Raji (cell line): ENCODE data around the gene MYBPC2.

Source experiments
- POLR2A ChIP-seq: IDR thresholded peaks from 2 replicates; pipeline ENCODE4 v1.6.1; 2011; ENCODE audit warnings: low read depth, low read length, control low read depth; ENCODE audit not compliant: insufficient read depth

The MYBPC2 gene

DNA sequence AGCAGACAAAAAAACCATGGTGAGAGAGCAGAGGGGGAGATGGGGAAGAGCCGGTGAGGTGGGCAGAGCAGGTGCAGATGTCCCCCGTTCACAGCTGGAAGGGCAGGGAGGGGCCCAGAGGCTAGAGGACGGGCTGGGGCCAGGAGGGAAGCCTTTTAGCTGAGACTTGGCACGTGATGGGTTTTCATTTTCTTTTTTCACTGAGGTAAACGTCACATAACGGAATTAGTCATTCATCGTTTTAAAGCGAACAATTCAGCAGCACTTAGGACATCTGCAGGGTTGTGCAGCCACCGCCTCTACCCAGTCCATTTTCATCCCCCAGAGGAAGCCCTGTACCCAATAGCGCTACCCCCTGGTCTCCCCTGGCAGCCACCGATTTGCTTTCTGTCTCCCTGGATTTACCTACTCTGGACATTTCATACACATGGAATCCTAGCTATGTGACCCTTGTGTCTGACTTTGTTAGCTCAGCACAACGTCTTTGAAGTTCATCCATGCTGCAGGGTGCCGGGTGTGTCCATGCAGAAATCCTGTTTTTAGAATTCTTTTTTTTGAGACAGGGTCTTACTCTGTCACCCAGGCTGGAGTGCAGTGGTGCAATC lies 27.6 kb downstream of the MYBPC2 start:
- TF ChIP-seq POLR2A = peak; percentile 22; the same call in 1 of the 2 replicates

DNA sequence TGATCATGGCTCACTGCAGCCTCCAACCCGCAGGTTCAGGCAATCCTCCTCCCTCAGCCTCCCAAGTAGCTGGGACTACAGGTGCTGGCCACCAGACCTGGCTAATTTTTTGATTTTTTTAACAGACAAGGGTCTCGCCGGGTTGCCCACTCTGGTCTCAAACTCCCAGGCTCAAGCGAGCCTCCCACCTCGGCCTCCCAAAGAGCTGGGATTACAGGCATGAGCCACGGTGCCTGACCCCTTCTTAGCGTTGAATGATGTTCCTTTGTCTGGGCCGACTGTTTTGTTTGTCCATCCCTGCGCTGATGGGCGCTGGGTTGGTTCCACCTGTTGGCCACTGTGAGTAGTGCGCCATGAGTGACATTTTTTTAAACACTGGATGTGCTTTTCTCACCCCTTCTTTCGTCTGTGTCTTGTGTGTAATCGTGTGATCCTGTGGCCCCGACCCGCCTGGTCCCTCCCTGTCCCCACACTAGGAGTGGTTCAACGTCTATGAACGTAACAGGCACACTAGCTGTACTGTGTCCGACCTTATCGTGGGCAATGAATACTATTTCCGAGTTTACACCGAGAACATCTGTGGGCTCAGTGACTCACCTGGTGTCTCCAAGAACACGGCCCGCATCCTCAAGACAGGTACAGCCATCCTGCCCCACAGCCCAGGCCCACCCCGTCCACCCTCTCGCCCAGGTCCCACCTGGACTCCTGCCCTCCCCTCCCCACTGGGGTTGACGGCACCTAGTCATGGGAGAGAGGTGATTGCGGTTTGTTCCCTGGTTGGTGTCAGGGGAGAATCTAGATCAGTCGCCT lies 28.6 kb downstream of the MYBPC2 start:
- TF ChIP-seq POLR2A = peak; percentile 42

GRCh38 chr19:50462970-50463369 lies 30.3 kb downstream of the MYBPC2 start:
- no peak for TF ChIP-seq POLR2A

DNA sequence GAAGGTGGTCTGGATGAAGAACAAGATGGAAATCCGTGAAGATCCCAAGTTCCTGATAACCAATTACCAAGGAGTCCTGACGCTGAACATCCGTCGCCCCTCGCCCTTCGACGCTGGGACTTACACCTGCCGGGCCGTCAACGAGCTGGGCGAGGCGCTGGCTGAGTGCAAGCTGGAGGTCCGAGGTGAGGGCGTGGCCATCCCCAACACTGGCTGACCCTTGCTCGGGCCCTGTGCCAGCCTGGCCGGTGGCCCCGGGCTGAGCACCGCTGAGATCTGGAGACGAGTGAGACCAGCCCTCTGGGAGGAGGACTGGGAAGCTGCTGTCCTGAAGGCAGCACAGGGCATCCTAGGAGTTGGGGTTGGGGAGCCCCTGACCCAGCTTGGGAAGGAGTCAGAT lies 31.7 kb downstream of the MYBPC2 start:
- no peak for TF ChIP-seq POLR2A

DNA sequence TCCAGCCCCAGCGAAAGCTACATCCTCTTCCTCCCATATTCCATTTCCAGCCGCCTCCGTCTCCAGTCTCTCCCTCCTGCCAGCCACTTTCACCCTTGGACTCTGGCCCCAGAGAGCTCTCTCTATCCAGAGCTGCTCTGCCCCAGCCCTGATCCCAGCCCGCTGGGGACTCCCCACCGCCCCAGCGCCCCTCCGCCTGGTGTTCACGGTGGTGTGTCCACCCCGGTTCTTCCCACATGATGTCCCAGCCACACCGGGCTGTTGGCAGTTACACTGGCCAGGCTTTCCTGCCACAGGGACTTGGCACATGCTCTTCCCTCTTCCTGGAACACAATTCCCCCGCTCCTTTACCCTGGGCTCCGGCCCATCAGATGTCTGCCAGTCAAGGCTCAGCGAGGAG lies 32.3 kb downstream of the MYBPC2 start:
- no peak for TF ChIP-seq POLR2A

GRCh38 chr19:50465986-50466705 lies 33.5 kb downstream of the MYBPC2 start:
- TF ChIP-seq POLR2A = no peak

GRCh38 chr19:50466706-50467039 lies 34.0 kb downstream of the MYBPC2 start:
- TF ChIP-seq POLR2A = no peak

- no peak for TF ChIP-seq POLR2A
These were observed 34.9 kb downstream of the MYBPC2 start for GRCh38 chr19:50467566-50467965.

GRCh38 chr19:50468818-50469217 lies 36.1 kb downstream of the MYBPC2 start:
- TF ChIP-seq POLR2A = no peak

DNA sequence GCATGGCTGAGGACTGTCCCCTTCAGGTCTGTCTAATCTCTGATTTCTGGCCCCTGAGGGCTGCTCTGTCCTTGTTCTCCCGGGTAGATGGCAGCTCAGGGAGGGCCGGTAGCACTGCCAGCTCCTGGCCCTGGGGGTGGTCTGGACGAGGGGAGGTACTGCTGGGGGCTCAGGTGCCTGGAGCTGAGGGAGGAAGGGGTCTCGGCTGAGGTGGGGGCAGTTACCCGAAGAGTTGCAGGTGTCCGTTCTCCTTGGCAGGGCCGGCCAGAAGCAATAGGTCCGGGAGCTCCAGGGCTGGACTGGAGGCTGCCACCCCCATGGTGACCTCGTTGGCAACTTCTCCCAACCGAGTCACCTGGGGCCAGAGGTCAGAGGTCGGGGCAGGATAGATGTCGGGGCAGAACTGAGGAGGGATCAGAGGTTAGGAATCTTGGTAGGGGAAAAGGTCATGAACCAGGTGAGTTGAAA lies 42.4 kb downstream of the MYBPC2 start:
- TF ChIP-seq POLR2A = no peak

DNA sequence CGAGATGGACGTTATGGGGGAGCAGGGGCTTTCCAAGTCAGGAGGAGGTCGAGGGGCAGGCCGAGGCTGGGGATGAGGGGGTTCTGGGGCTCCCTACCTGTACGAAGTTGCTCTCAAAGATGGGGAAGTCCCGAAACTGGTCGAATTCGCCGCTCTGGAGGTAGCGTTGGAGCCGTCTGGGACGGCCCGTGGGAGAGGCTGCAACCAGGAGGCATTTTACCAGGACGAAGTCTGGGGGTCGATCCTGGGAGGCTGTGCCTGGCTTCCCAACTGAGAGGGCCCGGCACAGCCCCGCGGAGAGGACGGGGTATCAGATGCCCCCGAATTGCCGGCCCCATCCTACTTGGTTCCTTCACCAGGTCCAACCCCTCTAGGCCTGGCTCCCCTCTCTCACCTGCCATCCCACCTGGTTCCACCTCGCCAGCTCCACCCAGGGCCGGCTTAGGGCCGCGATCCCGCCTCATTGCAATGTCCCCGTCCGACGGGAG lies 43.1 kb downstream of the MYBPC2 start:
- TF ChIP-seq POLR2A = no peak

GRCh38 chr19:50476224-50476906 lies 43.7 kb downstream of the MYBPC2 start, which contains the start of the genes EMC10 and GARIN5A:
Gene EMC10 (plus strand): TSS chr19:50476507. CDS start chr19:50476545, 38 bp downstream.
Gene GARIN5A (minus strand): TSS chr19:50476848. CDS start chr19:50476388, 460 bp downstream.
- peak; percentile 96 for TF ChIP-seq POLR2A

DNA sequence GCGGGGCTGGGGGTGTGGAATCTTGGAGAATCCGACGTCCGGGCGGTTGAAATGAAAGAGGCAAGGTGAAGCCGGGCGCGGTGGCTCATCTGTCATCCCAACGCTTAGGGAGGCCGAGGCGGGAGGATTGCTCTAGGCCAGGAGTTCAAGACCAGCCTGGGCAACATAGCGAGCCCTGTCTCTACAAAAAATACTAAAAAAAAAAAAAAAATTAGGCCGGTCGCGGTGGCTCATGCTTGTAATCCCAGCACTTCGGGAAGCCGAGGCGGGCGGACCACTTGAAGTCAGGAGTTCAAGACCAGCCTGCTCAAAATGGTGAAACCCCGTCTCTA lies 44.2 kb downstream of the MYBPC2 start:
- no peak for TF ChIP-seq POLR2A

GRCh38 chr19:50477751-50478515 lies 45.2 kb downstream of the MYBPC2 start:
- no peak for TF ChIP-seq POLR2A
